Stimulated activated CD8-positive, alpha-beta memory T cell treated with anti-CD3 and anti-CD28 coated beads, Interleukin-15, amount 100 ng/mL, for 48 hours (primary cell): ENCODE data around the gene ZNF763.
"Not testable (repeated sequence)": the region's sequence is repeated elsewhere in the genome, so short reads cannot be mapped to it uniquely, and the experiment has no call there.

Source experiments
- DNase-seq, 2 donors: peaks; one replicate each; pipeline ENCODE4 v3.0.0-alpha.2; 2020; ENCODE audit warnings: low read depth in 2 of 2

Gene ZNF763

DNA sequence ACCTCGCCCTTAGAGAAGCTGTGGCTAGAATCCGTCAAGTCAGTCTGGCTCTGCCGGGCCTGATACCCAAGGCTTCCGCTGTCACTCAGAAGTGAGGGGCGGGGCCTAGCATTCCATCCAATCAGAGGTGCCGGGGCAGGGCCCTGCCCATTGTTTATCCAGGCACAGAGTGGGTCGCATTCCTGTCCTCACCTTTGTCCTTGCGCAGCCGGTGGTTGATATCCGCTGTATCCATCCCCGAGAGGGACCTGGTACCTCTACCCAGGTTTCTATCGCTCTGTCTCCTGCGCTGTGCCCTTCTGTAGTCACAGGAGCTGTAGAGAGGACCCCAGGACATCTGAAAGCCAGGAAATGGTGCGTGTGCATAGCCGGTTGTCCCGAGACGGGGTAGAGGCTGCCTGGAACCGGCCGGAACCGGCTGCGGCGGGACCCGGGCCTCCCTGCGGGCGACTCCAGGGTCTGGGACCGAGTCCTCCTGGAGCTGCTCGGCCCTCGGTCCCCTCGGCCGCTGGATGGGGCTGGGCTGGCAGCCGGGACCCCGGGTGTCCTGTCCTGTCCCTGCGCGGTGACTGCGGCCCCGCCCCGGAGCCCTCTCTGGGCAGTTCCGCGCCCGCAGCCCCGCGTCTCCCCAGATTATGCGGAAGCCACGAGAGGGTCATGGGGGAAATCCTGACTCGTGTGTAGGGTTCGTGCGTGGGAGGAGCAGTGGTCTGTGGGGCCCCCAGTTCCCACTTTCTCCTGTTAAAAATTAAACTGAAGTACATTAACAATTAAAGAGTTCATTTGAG lies at the start of gene ZNF763:
ZNF763 (plus strand) TSS at position 183 of the 788 bp plus-strand sequence; CDS start at position 352, 169 bp downstream.
- peak; percentile 78 to 80 for DNase-seq

DNA sequence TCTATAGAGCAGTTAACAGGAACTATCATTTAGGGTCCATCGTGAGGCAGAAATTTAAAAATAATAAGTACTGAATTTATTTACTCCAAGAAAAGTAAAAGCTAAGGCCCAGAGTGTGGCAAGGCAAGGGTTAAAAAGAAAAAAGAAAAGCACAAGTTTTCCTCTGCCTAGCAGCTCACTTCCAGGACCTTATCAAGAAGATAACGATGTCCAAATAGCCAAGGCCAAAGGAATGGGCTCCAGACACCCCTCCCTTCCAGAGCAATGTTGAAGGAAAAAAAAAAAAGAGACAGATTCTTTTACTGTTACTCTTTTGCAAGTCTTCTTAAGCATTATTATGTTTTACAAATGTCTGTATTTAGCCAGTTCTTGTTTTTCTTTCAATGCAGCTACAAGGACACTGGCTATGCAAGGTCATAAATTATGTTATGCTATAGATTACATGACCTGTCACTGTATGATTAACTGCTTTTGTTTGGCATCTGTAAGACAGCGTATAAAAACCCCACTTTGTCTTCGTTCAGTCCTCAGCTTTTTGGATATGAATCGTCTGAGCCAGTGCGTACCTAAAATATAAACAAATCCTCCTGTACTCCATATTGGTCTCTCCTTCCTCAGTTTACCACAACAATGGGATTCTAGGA lies 42.9 kb upstream of the ZNF763 start:
- no peak for DNase-seq

DNA sequence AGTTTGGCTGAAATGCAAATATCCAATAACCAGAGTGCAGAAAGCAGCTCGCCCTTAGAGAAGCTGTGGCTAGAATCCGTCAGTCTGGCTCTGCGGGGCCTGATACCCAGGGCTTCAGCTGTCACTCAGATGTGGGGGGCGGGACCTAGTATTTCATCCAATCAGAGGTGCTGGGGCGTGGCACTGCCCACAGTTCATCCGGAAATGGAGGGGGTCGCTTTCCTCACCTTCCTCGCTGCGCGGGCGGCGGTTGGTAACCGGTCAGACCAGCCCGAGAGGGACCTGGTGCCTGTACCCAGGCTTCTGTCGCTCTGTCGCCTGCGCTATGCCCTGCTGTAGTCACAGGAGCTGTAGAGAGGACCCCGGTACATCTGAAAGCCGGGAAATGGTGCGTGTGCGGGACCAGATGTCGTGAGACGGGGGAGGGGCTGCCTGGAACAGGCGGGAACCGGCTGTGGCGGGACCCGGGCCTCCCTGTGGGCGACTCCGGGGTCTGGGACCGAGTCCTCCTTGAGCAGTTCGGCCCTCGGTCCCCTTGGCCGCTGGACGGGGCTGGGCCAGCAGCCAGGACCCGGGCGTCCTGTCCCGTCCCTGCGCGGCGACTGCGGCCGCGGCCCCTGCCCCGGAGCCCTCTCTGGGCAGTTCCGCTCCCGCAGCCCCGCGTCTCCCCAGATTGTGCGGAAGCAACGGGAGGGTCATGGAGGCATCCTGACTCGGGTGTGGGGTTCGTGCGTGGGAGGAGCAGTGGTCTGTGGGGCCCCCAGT lies 39.8 kb upstream of the ZNF763 start, which contains the start of gene ZNF700:
ZNF700 (plus strand) TSS at position 222 of the 765 bp plus-strand sequence; CDS start at position 326, 104 bp downstream.
- DNase-seq = peak; percentile 89

DNA sequence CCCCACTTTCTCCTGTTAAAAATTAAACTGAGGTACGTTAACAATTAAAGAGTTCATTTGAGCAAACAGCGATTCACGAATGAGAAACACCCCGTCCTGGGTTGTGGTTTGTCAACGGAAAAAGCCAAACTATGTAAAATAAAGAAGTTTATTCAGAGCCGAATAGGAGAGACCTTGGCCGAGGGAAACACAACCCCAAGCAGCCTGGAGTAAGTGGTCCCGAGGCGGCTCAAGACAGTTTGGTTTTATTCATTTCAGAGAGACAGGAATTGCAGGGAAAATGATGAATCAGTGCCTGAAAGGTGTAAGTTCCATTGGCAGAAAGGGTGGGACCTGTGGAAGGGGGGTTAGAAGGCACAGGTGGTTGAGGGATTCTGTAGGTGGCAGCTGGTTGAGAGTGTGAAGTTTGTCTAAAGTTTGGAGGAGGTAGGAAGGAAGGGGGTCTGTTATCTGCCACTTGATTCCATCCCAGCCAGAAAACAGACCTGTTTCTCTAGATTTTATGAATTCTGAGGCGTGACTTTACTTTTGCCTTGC lies 39.1 kb upstream of the ZNF763 start:
- not testable (repeated sequence) for DNase-seq

DNA sequence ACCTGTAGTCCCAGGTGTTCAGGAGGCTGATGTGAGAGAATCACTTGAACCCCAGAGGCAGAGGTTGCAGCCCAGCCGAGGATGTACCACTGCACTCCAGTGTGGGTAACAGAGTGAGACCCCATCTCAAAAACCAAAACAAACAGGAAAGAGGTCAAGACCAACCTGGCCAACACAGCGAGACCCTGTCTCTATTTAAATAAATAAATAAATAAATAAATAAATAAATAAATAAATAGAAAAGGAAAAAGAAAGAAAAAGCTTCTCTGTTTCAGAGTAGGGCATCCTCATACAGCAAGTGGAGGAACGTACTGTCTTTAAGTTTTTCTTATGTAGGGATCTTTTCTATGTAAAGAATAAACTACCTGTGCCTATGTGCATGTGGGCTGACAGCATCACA lies 37.6 kb upstream of the ZNF763 start:
- DNase-seq = no peak

DNA sequence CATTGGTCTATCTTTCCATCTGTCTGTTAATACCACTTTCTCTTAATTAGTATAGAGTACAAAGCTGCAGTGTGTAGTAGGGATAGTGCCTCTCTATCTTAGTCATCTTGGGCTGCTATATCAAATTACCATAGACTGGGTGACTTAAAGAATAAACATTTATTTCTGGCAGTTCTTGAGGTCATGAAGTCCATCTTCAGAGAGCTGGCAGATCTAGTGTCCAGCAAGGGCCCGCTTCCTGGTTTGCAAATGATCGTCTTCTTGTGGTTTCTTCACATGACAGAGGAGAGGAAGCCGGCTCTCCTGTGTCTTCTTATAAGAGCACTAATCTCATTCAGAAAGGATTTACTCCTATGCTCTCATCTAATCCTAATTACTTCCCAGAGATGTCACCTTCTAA lies 33.8 kb upstream of the ZNF763 start:
- no peak for DNase-seq

DNA sequence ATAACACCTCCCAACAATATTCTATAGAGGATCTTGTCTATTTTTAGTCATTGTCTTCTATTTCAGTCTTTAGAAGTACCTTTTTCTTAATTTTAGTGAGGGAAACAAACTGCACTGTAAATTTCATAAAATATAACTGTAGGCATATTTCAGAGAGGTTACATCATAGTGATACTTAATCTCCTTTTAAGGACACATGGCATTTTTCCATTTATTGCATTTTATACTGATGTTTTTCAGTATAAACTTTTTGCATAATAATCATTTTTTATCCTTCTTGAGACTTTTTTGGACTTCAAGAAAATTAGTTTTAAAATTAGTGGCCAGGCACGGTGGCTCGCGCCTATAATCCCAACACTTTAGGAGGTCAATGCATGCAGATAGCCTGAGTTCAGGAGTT lies 33.3 kb upstream of the ZNF763 start:
- DNase-seq = no peak

DNA sequence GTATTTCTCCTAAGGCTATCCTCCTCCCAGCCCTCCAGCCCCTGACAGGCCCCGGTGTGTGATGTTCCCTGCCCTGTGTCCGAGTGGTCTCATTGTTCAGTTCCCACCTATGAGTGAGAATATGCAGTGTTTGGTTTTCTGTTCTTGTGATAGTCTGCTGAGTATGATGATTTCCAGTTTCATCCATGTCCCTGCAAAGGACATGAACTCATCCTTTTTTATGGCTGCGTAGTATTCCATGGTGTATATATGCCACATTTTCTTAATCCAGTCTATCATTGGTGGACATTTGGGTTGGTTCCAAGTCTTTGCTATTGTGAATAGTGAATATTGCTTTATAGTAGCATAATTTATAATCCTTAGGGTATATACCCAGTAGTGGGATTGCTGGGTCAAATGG lies 29.0 kb upstream of the ZNF763 start:
- not testable (repeated sequence) for DNase-seq

DNA sequence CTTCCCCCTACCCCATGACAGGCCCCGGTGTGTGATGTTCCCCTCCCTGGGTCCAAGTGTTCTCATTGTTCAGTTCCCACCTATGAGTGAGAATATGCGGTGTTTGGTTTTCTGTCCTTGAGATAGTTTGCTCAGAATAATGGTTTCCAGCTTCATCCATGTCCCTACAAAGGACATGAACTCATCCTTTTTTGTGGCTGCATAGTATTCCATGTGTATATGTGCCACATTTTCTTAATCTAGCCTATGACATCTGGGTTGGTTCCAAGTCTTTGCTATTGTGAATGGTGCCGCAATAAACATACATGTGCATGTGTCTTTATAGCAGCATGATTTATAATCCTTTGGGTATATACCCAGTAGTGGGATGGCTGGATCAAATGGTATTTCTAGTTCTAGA lies 26.5 kb upstream of the ZNF763 start:
- not testable (repeated sequence) for DNase-seq

DNA sequence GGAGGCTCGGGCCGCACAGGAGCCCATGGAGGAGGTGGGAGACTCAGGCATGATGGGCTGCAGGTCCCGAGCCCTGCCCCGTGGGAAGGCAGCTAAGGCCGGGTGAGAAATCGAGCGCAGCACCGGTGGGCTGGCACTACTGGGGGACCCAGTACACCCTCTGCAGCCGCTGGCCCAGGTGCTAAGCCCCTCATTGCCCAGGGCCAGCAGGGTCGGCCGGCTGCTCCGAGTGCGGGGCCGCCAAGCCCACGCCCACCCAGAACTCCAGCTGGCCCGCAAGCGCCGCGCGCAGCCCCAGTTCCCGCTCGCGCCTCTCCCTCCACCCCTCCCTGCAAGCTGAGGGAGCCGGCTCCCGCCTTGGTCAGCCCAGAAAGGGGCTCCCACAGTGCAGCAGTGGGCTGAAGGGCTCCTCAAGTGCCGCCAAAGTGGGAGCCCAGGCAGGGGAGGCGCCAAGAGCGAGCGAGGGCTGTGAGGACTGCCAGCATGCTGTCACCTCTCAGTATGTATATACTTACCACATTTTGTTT lies 23.4 kb upstream of the ZNF763 start:
- not testable (repeated sequence) for DNase-seq

DNA sequence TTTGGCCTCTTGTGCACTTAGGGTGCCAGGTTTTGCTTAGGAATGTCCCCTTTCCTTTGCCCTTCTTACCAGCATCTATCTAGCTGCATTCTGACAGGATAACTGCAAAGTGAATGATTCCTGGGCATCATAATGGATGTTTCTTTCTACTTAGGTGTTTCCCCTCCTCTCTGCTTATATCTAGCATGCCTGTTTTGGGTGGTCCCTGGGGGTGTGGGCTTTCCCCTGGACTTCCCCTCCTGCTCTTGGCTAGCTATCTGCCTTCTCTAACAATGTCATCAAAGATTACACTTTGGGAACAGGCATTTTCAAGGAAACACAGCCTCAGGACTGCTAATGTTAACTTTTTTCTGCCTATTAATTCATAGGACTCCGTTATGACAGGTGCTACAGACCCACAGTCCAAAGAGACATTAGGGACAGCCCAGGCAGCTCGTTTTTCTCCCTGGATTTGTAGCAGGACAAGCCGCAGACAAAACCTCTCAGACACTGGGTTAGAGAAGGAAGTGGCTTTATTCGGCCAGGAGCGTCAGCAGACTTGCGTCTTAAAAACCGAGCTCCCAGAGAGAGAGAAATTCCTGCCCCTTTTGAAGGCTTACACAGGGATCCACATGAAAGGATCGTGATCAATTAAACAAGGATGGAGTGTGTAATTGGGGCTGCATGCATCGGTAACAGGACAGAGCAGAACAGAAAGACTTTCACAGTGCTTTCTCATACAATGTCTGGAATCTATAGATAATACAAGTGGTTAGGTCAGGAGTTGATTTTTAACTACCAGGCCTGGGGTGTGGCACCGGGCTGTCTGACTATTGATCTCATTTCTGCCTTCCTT lies 22.6 kb upstream of the ZNF763 start:
- DNase-seq = no peak

DNA sequence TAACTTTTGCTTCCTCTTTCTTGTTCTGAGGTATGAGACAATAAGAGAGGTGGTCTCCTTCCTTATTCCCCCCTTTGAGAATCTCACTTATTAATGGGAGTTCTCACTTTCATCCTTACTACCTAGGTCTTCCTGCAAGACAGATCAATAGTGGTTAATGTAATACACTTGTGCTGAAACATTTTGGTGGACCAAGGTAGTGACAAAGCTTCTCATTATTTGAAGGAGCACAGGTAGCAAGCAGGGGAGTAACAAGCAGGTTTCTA lies 22.1 kb upstream of the ZNF763 start:
- no peak for DNase-seq

DNA sequence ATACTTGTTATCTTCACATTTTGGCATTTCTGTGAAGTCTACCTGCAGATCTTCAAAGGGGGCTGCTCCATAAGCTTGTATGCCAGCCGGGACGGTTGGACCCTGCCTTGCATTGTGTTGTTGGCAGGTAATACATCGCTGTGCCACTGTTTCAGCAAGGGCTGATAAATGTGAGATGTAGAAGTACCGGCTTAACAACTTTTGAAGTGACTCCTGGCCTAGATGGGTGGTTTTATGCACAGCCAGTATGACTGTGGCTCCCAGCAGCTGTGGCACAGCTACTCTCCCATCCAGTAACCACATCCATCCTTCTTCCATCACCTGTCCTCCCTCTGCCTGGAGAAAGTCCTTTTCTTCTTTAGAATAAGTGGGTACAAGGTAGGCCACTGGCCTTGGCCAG lies 20.2 kb upstream of the ZNF763 start:
- no peak for DNase-seq

DNA sequence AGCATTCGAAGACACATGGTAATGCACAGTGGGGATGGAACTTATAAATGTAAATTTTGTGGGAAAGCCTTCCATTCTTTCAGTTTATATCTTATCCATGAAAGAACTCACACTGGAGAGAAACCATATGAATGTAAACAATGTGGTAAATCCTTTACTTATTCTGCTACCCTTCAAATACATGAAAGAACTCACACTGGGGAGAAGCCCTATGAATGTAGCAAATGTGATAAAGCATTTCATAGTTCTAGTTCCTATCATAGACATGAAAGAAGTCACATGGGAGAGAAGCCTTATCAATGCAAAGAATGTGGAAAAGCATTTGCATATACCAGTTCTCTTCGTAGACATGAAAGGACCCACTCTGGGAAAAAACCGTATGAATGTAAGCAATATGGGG lies 16.2 kb upstream of the ZNF763 start:
- DNase-seq = no peak

DNA sequence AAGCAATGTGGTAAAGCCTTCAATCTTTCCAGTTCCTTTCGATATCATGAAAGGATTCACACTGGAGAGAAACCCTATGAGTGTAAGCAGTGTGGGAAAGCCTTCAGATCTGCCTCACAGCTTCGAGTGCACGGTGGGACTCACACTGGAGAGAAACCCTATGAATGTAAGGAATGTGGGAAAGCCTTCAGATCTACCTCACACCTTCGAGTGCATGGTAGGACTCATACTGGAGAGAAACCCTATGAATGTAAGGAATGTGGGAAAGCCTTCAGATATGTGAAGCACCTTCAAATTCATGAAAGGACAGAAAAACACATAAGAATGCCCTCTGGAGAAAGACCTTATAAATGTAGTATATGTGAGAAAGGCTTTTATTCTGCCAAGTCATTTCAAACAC lies 15.6 kb upstream of the ZNF763 start:
- no peak for DNase-seq

DNA sequence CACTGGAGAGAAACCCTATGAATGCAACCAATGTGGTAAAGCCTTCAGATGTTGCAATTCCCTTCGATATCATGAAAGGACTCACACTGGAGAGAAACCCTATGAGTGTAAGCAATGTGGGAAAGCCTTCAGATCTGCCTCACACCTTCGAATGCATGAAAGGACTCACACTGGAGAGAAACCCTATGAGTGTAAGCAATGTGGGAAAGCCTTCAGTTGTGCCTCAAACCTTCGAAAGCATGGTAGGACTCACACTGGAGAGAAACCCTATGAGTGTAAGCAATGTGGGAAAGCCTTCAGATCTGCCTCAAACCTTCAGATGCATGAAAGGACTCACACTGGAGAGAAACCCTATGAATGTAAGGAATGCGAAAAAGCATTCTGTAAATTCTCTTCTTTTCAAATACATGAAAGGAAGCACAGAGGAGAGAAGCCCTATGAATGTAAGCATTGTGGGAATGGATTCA lies 15.2 kb upstream of the ZNF763 start:
- DNase-seq = not testable (repeated sequence)

DNA sequence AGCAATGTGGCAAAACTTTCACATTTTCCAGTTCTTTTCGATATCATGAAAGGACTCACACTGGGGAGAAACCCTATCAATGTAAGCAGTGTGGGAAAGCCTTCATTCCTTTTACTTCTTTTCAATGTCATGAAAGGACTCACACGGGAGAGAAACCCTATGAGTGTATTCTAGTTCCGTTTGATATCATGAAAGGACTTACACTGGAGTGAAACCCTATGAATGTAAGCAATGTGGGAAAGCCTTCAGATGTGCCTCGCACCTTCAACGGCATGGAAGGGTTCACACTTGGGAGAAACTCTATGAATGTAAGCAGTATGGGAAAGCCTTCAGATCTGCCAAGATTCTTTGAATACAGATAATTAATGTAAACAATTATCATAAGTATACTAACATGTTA lies 14.5 kb upstream of the ZNF763 start:
- DNase-seq = no peak

DNA sequence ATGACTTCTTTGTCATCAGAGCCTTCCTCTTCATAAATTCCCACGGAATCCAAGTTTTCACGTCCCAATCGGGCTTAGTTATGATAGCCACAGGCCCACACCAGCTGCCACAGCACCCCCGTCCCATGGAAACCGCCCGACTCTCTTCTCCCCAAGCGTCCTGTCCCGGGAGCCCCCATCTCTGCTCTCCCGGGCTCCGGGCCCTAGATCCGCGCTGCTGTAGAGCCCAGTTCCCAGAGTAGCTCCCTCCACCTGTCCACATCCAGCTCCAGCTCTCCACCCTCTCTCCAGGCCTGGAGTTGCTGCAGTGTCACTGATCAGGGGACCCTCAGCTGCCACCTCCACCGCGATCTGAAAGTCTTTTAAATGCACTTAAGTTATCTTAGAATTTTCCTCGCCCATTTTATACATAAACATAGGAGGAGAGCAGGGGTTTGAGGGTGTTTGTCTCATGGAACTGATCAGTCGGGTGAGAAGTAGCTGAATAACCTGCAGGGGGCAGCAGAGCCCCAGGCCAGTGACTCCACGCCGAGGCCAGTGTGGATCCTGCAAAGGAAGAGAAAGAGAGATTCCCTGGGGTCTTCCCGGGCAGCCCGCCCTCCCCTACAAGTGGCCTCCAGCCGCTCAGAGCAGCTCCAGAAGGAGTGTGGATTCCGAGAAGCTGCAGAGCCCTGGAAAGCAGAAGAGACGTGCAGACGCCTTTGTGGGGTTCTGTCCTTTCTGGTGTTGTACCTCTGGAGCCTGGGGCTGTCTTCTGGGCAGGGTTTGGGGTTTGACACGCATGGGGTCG lies 1.1 kb upstream of the ZNF763 start:
- peak; percentile 36 to 42 for DNase-seq

DNA sequence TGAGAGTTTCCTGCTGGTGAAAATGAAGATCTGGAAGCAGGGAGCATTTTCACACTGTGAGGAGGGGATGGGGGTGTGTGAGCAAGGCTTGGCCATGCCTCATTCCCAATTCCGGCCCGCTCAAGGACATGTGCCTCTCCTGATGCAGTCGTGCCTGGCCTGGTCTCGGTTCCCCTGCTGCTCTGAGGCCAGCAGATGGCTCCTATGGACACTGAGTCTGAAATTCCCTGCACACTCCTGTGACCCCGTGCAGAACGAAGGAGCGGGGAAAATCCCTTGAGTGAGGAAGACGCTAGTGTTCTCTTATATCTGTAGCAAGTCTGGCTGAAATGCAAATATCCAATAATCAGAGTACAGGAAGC lies 363 bp upstream of the ZNF763 start:
- DNase-seq = no peak

DNA sequence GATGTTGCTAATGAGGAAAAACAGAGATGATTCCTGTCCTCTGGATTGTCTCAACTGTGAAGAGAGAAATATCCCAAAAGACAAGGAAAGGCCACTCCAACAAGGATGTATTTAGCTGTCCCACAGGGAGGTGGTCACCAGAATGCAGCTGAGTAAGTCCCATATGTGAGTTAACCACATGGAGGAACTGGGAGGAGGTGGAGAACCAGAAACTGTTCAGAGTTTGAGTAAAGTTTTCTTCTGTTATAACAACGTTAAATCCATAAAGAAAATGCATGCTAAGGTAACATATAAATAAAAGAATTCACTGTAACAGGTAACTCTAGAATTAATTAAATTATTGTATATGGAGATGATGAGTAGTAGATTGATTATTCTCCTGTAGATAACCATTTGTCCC lies 5.3 kb downstream of the ZNF763 start:
- no peak for DNase-seq
